HG03196 (cell line): ENCODE results near the gene KIFC3.
"Not testable (repeated sequence)": the region's sequence is repeated elsewhere in the genome, so short reads cannot be mapped to it uniquely, and the experiment has no call there.

Source experiments
- ATAC-seq: cut with Tn5 transposase; IDR thresholded peaks from one replicate; pipeline ENCODE4 v1.9.1; 2021; ENCODE audit not compliant: unreplicated experiment

The KIFC3 gene

DNA sequence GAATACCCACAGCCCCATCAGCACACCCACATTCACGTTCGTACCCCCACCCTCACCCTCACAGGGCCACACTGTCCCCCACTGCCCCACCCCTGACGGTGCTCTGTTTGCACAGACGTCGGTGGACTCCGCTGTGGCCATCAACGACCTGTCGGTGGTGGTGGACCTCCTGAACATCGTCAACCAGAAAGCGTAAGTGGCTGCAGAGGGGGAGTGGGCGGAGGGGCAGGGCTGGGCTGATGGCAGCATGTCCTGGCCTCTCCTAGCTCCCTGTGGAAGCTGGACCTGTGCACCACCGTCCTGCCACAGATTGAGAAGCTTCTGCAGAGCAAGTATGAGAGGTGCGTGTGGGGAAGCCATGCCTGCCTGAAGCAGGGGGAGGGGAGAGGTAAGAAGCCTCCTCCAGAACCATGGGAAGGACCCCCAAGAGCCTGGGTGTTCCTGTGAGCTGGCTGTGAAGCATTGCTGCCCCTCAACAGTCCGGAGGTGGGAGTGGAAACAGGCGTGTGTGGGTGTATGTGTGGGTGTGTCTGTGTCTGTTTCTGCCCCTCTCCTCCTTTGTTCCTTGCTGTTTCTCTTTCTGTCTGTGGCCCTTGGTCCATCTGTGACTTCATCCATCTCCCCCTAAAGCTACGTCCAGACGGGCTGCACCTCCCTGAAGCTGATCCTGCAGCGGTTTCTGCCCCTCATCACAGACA is 46.4 kb downstream of the KIFC3 start:
- ATAC-seq, result no peak

DNA sequence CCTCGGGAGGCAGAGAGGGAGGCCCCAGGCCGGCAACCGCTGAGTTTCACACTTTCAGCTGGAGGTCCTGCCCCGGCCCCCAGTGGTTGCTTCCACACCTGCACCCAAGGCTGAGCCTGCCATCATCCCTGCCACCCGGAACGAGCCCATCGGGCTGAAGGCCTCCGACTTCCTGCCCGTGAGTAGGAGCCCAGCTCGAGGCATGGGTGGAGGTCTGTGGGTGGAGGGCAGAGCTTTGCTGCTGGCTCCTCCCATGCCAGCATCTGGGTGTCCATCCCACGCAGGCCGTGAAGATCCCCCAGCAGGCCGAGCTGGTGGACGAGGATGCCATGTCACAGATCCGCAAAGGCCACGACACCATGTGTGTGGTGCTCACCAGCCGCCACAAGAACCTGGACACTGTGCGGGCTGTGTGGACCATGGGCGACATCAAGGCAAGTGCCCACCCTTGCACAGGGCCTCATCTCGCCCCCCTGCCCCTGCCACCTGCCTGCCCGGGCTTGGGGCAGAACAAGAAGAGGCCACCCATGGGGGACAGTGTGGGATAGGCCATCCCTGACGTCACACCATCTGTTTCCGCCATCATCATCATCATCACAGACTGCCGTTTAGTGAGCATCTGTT is 47.1 kb downstream of the KIFC3 start:
- ATAC-seq, result no peak

DNA sequence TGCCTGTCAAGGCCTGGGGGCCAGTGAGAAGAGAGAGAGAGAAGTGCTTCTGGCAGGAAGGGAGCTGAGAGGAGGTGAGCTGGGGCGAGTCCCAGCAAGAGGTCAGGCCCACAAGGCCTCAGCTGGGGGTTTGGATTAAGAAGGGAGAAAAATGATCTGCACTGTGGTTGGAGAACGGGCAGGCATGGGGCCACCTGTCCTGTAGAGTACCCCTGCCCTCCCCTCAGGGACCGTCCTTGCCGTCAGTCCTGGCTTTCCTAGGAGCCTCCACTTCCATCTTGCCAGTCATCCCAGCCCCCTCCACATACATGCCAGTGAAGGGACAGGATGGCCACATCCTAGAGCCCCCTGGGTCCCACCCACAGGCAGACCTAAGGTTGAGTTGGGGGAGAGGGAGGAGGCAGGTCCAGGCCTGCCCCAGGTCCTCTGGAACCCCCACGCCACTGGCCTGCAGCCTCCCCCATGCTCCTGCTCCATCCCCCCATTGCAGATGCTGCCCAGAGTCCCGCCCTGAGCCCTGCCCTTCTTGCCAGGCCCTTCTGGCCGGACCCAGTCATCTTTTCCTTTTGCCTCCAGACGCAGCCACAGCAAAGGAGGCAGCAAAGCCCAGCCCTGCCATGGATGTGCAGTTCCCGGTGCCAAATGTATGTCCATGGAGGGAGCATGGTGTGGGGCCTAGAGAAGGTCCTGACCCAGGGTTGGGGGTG is 47.8 kb downstream of the KIFC3 start:
- no peak for ATAC-seq

DNA sequence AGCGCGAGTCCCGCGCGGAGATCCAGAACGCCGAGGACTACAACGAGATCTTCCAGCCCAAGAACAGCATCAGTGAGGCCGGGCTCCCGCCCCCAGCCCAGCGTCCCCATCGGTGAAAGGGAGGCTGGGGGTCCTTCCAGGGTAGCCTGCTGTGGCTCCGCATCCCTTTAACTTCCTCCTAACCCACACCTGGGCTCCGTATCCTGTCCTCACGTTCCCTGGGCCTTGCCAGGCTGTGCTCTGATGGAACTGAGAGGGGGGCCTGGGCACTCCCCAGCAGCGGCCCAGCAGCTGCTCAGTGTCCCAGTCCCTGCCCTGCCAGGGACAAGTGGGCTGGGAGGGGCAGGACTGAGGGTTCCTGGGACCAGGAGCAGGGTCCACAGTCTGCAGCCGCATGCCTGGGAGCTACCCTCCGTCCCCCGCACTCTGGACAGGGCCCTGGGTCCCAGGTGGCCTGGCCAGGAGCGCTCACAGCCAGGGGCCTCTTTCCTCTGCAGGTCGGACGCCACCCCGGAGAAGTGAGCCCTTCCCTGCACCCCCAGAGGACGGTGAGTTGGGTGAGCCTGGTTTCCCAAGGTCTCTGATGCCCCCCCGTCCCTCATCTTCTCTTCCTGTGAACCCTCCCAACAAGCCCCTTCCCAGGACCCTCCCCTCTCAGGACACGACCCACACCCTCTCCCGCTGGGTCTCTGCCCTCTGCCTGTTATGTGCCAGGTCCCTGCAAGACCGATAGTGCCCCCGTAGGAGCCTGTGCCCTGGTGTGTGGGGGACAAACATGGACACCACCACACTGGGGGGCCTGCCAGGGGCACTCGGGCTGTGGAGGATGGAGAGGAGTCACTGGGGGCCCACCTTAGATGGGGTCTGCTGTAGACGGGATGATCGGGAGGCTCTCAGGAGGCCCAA is 48.6 kb downstream of the KIFC3 start:
- ATAC-seq, result no peak

DNA sequence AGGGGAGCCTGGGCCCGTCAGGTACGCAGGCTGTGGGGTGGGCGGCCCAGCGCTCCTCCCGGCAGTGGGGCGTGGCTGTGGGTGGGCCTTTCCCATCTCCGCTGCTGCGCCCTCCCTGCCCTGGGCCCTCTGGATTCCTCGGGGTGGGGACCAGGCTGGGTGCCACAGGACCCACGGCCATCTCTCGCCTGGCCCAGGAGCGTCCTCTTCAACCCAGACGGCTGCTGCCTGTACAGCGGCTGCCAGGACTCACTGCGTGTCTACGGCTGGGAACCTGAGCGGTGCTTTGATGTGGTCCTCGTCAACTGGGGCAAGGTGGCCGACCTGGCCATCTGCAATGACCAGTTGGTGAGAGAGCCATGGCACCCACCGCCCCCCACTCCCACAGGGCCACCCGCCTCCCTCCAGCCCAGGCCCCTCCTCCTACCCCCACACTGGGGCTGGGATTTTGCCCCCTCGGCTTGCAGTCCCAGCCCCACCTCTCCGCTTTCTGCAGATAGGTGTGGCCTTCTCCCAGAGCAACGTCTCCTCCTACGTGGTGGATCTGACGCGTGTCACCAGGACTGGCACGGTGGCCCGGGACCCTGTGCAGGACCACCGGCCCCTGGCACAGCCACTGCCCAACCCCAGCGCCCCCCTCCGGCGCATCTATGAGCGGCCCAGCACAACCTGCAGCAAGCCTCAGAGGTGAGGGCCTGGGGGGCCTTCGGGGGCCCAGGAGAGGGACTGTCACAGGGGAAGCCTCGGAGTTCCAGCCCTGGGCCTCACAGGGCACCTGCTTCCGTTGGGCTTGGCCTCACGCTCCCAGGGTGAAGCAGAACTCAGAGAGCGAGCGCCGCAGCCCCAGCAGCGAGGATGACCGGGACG is 49.5 kb downstream of the KIFC3 start:
- ATAC-seq, result no peak

DNA sequence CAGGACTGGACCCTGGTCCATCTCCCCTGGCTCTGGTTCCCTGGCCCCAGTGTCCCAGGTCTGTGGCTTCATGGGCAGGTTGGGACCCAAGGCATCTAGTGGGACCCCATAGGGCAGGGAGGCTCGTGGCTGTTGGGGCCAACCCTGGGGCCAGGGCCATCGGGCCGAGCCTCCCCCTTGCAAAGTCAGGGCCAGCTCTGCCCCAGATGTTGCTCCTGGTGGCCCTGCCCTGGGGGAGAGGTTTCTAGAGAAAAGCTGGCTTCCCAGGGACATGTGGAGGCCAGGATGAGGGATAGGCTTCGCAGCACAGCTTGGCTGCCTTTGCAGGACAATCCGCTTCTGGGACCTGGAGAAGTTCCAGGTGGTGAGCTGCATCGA is 50.1 kb downstream of the KIFC3 start:
- ATAC-seq, result no peak

DNA sequence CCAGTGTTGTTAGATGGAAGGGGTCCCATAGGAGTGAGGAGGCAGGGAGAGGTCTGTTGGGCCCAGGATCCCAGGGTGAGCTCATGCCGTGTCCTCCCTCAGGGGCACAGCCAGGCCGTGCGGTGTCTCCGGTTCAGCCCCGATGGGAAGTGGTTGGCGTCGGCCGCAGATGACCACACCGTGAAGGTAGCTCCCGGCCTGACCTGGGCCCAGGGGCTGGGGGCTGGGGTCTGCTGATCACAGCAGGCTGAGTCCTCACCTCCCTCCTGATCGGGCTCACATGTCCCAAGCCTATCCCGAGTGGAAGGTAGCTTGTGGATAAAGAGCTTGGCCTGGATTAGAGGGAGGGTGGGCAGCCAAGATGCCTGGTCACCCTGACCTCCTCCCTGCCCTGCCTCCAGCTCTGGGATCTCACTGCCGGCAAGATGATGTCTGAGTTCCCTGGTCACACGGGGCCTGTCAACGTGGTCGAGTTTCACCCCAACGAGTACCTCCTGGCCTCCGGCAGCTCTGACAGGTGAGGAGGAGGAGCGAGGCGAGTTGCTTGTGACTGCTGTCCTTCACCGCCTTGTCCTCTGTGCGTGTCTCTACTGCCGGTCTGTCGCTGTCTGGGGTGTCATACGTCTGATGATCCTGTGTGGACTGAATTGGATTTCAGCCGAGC is 50.6 kb downstream of the KIFC3 start:
- ATAC-seq, result no peak

DNA sequence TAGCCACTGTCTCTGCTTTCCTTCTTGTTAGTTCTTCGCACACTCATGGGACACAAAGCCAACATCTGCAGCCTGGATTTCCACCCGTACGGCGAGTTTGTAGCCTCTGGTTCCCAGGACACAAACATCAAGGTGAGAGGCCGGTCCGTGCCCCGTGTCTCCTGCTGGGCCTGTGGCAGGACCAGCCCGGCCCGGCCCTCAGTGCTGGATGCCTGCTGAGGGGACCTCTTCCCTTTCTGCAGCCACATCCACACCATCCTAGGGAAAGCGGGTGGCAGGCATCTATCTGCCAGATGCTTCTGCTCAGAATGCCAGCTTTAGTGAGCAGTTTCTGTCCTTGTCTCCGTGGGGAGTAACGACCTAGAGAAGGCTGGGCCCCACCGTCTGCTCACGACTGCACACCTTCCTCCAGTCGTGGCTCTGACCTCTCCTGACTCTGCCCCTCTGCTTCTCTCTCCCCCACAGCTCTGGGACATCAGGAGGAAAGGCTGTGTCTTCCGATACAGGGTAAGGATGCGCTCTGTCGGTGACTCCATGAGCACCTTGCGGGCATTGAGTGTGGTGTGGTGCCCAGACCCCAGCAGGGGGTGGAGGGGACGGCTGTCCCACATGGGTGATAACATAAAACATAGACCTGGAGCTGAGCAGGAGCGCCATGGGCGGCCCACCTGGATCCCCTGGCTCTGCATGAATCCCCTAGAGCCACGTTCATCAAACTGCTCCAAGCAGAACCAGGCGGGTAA is 51.3 kb downstream of the KIFC3 start:
- no peak for ATAC-seq

DNA sequence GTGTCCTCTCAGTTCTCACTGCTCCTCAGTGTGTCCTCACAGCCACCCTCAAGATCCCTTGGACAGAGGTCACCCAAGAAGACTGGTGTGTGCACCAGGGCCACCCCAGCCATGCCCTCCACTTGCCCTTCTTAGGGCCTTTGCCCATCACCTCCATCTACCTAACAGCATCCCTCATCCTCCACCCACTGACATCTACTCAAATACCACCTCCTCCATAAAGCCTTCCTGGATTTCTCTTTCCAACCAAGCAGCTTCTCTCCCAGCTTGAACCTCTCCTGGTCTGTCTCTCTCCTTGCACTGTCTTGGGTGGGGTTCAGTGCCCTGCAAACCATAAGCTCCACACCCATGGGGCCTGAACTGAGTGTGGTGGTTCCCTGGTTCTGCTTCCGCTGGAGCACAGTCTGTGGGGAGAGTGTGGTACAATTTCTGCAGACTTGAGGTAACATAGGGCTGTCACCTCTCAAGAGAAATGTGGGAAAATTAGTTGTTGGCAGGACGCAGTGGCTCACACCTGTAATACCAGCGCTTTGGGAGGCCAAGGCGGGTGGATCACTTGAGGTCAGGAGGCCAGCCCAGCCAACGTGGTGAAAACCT is 52.3 kb downstream of the KIFC3 start:
- no peak for ATAC-seq

DNA sequence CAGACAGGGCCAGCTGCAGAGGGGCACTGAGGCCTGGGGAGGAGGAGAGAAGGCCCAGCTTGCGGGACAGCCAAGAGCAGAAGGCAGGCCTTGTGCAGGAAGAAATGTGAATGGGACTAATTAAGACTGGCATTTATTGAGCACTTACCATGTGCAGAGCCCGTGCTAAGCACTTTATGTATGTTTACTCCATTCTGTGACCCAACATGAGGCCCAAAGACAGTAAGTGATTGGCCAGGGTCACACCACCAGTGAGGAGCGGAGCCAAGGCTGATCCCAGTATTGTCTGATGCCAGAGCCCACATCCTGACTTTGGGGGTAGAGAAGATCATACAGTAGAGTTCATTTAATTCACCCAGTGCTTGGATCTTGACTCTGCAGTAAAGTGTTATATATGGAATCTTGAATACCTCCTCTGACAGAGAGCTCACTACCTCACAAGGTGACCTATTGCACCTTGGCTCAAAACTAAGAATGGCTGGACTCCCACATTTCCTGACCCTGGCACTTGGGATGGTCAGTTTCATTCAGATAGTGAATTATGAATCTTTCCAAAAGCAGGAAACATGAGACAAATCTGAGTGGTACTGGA is 53.1 kb downstream of the KIFC3 start:
- no peak for ATAC-seq

DNA sequence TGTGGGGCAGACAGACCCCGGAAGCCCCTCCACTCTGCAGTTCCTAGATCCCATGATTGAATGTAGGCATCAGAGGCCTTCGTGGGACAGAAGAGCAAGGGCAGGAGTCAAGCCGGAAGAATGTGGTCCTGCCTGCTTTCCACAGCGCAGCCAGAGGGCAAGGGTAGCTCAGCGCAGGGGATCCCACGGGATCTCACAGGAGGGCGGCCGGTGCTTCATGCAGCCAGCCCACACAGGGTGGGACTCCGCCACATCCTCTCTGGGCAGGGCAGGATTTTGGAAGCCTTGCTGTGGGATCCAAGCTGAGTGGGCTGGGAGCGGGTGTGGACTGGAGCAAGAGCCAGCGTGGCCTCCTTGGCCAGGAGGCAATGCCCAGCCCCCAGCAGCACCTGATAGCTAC is 53.7 kb downstream of the KIFC3 start:
- no peak for ATAC-seq

DNA sequence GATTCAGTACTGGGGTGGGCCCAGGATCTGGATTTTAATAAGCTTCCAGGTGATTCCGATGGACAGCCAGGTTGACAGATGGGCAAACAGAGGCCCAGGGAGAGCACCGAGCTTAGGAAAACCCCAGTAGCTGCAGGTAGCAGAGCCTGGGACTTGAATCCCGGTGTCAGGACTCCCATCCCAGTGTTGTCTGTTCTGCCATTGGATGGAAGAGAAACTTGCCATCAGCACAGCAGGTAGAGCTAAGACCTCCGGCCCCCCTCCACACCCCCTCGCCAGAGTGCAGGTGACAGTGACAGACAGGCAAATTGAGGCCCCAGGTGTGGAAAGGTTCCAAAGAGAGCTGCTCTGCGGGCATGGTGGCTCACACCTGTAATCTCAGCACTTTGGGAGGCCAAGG is 54.3 kb downstream of the KIFC3 start:
- no peak for ATAC-seq

DNA sequence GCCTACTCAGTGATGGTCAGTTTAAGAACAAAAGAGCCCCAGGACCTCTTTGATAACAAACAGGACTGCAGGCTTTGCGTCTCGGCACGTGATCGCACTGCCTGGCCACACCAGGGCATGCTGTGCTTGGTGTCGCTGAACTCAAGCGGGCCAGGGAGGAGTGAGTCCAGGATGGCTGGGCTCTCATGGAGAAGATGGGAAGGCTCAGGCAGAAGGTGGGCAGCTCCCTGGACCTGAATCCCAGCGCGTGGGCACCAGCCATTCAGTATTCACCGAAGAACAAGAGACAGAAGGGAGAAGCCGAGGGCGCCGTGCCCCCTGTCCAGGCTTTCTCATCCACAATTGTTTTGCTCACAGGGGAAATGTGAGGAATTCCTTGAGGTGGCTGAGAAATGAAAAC is 54.8 kb downstream of the KIFC3 start:
- no peak for ATAC-seq

DNA sequence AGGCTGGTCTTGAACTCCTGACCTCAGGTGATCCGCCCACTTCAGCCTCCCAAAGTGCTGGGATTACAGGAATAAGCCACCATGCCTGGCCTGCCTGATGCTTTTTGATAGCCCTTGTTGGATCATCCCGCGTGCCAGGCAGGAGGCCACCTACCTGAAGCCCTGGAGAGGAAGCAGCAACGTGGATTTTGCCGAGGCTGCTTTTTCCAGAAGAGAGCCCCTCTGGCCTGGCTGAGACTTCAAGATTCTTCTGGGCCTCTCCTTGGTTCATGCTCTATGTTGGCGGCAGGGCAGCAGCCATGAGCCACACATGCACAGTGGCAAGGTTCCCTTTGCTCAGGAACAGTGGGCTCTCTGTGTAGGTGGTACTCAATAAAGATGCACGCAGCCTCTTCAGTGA is 55.2 kb downstream of the KIFC3 start:
- no peak for ATAC-seq

DNA sequence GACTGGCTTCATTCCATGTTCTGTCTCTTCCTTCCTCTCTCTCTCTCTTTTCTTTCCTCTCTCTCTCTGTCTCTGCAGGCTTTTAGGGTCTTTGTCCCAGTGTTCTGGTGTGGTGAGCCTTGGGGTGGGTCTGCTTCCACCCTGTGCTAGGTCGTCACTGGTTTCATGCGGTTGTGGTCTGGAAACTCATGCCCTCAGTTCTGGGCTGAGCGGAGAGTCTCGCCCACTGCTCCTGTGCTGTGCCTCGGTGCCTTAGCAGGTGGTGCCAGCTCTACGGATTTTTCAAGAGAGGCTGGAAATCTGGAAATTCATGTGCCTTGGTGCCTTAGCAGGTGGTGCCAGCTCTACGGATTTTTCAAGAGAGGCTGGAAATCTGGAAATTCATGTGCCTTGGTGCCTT is 56.0 kb downstream of the KIFC3 start:
- not testable (repeated sequence) for ATAC-seq

DNA sequence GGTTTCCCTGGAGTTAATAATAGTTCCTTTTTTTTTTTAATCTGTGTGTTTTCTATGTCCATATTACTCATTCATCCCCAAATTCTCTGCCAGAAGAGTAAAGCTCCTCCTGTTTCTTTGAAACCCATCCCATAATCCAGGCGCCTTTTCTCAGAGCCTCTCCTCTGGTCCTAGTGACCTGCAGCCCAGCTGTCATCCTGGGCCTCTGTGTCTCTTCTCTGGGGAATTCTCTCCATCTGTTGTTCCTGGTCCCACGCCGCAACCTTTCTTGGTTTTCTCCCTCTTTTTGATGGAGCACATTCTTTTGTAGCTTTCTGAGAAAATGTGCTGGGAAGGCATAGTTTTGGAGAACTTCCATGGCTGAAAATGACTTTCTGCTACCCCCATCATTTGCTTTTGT is 56.5 kb downstream of the KIFC3 start:
- ATAC-seq, result no peak

DNA sequence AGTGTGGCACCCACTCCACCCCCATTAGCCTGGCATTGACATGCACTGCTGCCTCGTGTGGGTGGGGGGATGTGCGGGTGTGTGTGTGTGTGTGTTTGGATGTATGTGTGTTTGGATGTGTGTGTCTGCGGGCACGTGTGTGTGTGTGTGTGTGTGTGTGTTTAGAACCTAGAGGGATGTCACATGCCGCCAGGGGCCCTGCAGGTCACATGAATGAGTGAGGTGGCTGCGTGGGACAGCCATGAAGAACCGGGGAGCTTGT is 57.7 kb downstream of the KIFC3 start:
- no peak for ATAC-seq

DNA sequence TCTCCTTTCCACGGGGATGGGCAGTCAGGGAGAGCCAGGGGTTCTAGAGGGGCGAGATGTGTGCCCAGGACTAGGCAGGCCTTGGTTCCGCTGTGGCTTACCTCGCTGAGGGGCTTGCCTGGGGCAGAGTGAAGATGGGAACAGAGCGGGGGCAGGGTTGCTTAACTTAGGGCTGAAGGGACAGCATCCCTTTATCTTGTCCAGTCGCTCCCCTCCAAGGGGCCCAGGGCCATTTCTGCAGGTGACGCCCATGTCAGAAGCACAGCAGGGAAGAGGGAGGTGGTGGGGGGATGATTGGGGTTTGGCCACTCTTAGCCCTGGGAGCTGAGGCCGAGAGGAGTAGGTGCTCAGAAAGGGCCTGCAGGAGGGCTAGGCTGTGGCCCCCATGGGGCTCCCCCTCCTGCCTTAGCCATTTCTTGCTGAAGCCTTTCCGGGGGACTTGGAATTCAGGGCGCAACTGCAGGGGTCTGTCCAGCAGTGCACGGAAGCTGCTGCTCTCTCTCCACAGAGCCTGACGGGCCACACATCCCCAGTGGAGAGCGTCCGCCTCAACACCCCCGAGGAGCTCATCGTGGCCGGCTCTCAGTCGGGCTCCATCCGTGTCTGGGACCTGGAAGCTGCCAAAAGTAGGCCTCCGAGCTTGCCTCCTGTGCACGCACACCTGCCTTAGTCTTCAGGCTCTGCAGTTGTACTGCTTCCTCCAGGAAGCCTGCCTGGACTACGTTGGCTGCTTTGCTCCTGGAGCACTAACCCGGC is 58.2 kb downstream of the KIFC3 start:
- no peak for ATAC-seq
